Measurements from ENCODE around the gene PPP1R12A. TPM values are rescaled to one million over a fixed set of nuclear protein-coding genes. Genes with fewer than 3 reads are reported as not detected.
A peak's percentile ranks its signal among the peaks of the same experiment; 100 is the strongest.

Gene PPP1R12A
- total RNA-seq, 4 donors from 2014 or later = 39.0 to 88.6 (median 47.5) TPM

- H3K4me1 ChIP-seq = peaks cover 49% of the 10 kb centered on the region
- TF ChIP-seq EP300 (IDR thresholded peaks at IDR 0.05) = no peak
- no peak for DNase-seq (ENCODE audit: low spot score in 2 of 2)
- H3K27me3 ChIP-seq = no peaks in the 10 kb centered on the region
- H3K27ac ChIP-seq = no peak overlapping the region
- H3K36me3 ChIP-seq = no peaks in the 10 kb centered on the region
- WGBS = 36% methylated on average over 5 of the region's 5 CpGs
- peak overlapping the region; percentile 94 for H3K4me3 ChIP-seq
- H3K9me3 ChIP-seq = no peaks in the 10 kb centered on the region
Measured at GRCh38 chr12:79932357-79932756, 2.5 kb downstream of the PPP1R12A start.

GRCh38 chr12:79929065-79929464, 5.8 kb downstream of the PPP1R12A start:
- Histone ChIP-seq H3K4me1 (peaks cover 46% of the 10 kb centered on the region), H3K27me3 (no peaks in the 10 kb centered on the region), H3K27ac (no peak overlapping the region), H3K4me3 (no peak overlapping the region), H3K36me3 (no peaks in the 10 kb centered on the region), H3K9me3 (no peaks in the 10 kb centered on the region)
- 95% methylated on average over 10 of the region's 10 CpGs for WGBS
- DNase-seq (ENCODE audit: low spot score in 2 of 2) = no peak
- TF ChIP-seq POLR2A (IDR thresholded peaks at IDR 0.05) = no peak

GRCh38 chr12:79927772-79928474, 7.0 kb downstream of the PPP1R12A start:
- TF ChIP-seq POLR2A (IDR thresholded peaks at IDR 0.05) (no peak), CTCF (IDR thresholded peaks at IDR 0.05) (no peak), EP300 (IDR thresholded peaks at IDR 0.05) (no peak), POLR2AphosphoS5 (IDR thresholded peaks at IDR 0.05) (no peak)
- Histone ChIP-seq H3K4me1 (peaks cover 39% of the 10 kb centered on the region), H3K9me3 (no peaks in the 10 kb centered on the region), H3K27ac (no peak overlapping the region), H3K36me3 (no peaks in the 10 kb centered on the region), H3K4me3 (no peak overlapping the region), H3K27me3 (no peaks in the 10 kb centered on the region)
- no peak for DNase-seq (ENCODE audit: low spot score in 2 of 2)
- WGBS = 16% methylated on average over 1 of the region's 1 CpG

GRCh38 chr12:79926951-79927350, 7.9 kb downstream of the PPP1R12A start:
- 82% methylated on average over 3 of the region's 3 CpGs for WGBS
- H3K4me3 ChIP-seq = no peak overlapping the region
- no peak for DNase-seq (ENCODE audit: low spot score in 2 of 2)
- no peaks in the 10 kb centered on the region for H3K9me3 ChIP-seq
- H3K27ac ChIP-seq = no peak overlapping the region
- TF ChIP-seq CTCF (IDR thresholded peaks at IDR 0.05) (no peak), POLR2A (IDR thresholded peaks at IDR 0.05) (no peak), POLR2AphosphoS5 (IDR thresholded peaks at IDR 0.05) (no peak), EP300 (IDR thresholded peaks at IDR 0.05) (no peak)
- peaks cover 37% of the 10 kb centered on the region for H3K4me1 ChIP-seq
- H3K36me3 ChIP-seq = no peaks in the 10 kb centered on the region
- H3K27me3 ChIP-seq = no peaks in the 10 kb centered on the region

- Histone ChIP-seq H3K27me3 (no peaks in the 10 kb centered on the region), H3K4me1 (peaks cover 23% of the 10 kb centered on the region), H3K36me3 (no peaks in the 10 kb centered on the region), H3K4me3 (no peak overlapping the region), H3K9me3 (no peaks in the 10 kb centered on the region), H3K27ac (no peak overlapping the region)
- TF ChIP-seq CTCF (IDR thresholded peaks at IDR 0.05) = no peak
- no peak for TF ChIP-seq POLR2AphosphoS5 (IDR thresholded peaks at IDR 0.05)
- TF ChIP-seq POLR2A (IDR thresholded peaks at IDR 0.05) = no peak
- TF ChIP-seq EP300 (IDR thresholded peaks at IDR 0.05) = no peak
- no peak for DNase-seq (ENCODE audit: low spot score in 2 of 2)
- WGBS = 56% methylated on average over 1 of the region's 1 CpG
Measured at GRCh38 chr12:79925492-79925891, 9.4 kb downstream of the PPP1R12A start.

- H3K4me3 ChIP-seq = no peak overlapping the region
- H3K27ac ChIP-seq = no peak overlapping the region
- H3K9me3 ChIP-seq = no peaks in the 10 kb centered on the region
- 100% methylated on average over 1 of the region's 1 CpG for WGBS
- peaks cover 20% of the 10 kb centered on the region for H3K4me1 ChIP-seq
- DNase-seq (ENCODE audit: low spot score in 2 of 2) = no peak
- no peaks in the 10 kb centered on the region for H3K36me3 ChIP-seq
- TF ChIP-seq POLR2A (IDR thresholded peaks at IDR 0.05) (no peak), POLR2AphosphoS5 (IDR thresholded peaks at IDR 0.05) (no peak), EP300 (IDR thresholded peaks at IDR 0.05) (no peak), CTCF (IDR thresholded peaks at IDR 0.05) (no peak)
- H3K27me3 ChIP-seq = no peaks in the 10 kb centered on the region
Measured at GRCh38 chr12:79921786-79922185, 13.1 kb downstream of the PPP1R12A start.
